Forelimb muscle (tissue), 1 donor: ENCODE results near the gene TBP. TPM values are rescaled to one million over a fixed set of nuclear protein-coding genes. Genes with fewer than 3 reads are reported as not detected.
"Not testable (repeated sequence)": the region's sequence is repeated elsewhere in the genome, so short reads cannot be mapped to it uniquely, and the experiment has no call there.

Experiments used
- DNase-seq: peaks from one replicate; pipeline ENCODE4 v3.0.0-alpha.2; 2013; ENCODE audit warnings: low read depth
- polyA plus RNA-seq: library from polyadenylated mRNA; unstranded; fragments of 120-200 nt; gene quantifications from one replicate; pipeline ENCODE4 v1.2.1, GENCODE V29; 2013; ENCODE audit not compliant: insufficient read length

The TBP gene
- polyA plus RNA-seq = 16.1 TPM

DNA sequence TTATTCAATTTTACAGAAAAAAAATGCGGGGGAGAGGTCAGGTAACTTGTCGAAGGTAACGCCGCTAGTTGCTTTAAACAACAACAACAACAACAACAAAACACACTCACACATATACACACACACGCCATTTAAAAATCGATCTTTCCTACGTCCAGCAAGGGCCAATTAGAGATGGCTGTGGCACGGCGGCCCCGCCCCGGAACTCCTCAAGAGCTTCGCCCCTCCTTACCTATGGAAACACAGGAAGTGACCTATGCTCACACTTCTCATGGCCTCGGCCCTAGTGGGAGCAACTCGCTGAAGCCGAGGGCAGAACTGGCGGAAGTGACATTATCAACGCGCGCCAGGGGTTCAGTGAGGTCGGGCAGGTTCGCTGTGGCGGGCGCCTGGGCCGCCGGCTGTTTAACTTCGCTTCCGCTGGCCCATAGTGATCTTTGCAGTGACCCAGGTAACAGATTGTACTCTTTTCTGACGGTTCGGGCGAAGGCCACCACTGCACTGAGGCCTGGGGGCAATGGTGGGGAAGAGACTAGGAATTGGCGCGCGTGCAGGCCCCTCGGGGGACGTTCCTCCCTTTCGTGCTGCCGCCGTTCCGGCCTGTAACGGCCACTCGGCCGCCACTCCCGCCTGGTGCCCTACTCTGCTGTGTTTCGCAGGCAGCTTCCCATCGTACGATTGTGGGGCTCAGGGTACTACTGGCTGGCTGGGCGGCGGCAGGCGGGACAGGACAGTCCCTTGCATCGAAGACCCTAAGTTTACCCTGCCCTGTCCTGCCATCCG is at the start of gene TBP:
TSS of gene TBP (plus strand) at position 357 of the 783 bp plus-strand sequence. CDS start 2,661 bp downstream, outside the sequence.
- DNase-seq = peak; percentile 98

DNA sequence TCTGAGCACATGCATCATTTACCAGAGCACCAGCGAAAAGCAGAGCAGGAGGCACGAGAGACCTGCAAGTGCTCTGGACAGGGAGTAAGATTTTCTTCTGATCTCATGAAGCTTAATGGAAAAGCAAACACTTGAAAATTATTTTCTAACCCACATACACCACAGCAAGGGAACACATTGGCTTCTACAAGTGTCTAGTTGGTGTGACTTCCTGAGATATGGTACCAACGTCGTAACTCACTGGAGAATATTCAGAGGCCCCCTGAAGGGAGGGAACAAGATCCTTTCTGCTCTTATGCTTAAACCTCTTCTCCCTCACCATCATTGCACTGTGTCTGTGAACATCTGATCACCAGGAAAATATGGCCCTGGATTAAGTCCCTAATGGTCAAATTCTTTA is 49.7 kb upstream of the TBP start:
- no peak for DNase-seq

GRCh38 chr6:170505306-170505705 is 48.9 kb upstream of the TBP start:
- DNase-seq = no peak

DNA sequence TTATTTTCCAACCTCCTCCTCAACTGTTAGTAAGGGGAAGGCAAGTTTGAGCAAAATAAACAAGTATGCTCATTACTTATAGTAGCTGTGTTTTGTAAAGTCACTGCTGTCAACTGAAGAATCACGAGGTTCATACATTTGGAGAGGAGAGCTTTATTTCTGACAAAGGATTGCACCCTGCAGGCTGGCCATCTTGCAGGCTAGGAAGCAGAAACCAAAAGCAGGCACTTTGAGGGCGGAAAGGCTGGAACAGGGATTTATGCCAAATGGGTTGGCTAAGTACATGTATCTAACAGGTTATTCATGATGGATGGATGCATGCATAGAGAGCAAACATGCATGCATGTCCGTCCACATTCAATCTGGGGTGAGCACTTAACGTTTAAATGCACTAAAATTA is 47.7 kb upstream of the TBP start:
- no peak for DNase-seq

GRCh38 chr6:170507728-170508127 is 46.4 kb upstream of the TBP start:
- not testable (repeated sequence) for DNase-seq

GRCh38 chr6:170508275-170508674 is 45.9 kb upstream of the TBP start:
- not testable (repeated sequence) for DNase-seq

DNA sequence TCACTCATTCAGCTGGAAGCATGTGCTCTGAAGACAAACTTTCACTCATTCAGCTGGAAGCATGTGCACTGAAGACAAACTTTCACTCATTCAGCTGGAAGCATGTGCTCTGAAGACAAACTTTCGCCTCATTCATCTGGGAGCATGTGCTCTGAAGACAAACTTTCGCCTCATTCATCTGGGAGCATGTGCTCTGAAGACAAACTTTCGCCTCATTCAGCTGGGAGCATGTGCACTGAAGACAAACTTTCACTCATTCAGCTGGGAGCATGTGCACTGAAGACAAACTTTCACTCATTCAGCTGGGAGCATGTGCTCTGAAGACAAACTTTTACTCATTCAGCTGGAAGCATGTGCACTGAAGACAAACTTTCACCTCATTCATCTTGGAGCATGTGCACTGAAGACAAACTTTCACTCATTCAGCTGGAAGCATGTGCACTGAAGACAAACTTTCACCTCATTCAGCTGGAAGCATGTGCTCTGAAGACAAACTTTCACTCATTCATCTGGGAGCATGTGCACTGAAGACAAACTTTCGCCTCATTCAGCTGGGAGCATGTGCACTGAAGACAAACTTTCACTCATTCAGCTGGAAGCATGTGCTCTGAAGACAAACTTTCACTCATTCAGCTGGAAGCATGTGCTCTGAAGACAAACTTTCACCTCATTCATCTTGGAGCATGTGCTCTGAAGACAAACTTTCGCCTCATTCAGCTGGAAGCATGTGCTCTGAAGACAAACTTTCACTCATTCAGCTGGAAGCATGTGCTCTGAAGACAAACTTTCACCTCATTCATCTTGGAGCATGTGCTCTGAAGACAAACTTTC is 45.1 kb upstream of the TBP start:
- not testable (repeated sequence) for DNase-seq

- no peak for DNase-seq
These were observed 44.5 kb upstream of the TBP start for GRCh38 chr6:170509723-170510018.

- no peak for DNase-seq
These were observed 43.5 kb upstream of the TBP start for GRCh38 chr6:170510631-170511030.

DNA sequence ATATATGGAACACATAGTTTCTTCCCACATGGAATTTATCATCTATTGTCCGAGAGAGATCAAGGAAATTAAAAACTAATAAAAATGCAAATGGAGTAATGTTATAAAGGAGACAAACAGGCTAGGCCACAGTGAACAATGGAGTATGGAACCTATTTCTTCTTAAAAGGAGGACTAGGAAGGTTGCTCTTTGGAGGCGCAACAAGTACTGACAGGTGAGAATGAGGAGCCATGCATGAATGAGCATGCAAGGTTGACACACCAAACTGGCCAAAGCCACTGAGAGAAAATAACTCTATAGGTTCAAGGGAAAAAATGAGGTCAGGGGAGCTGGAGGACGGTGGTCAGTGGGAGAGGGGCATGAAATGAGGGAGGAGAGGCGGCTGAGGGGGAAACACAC is 41.9 kb upstream of the TBP start:
- no peak for DNase-seq

GRCh38 chr6:170514908-170515307 is 39.3 kb upstream of the TBP start:
- DNase-seq = no peak

GRCh38 chr6:170516783-170517616 is 37.2 kb upstream of the TBP start:
- no peak for DNase-seq

DNA sequence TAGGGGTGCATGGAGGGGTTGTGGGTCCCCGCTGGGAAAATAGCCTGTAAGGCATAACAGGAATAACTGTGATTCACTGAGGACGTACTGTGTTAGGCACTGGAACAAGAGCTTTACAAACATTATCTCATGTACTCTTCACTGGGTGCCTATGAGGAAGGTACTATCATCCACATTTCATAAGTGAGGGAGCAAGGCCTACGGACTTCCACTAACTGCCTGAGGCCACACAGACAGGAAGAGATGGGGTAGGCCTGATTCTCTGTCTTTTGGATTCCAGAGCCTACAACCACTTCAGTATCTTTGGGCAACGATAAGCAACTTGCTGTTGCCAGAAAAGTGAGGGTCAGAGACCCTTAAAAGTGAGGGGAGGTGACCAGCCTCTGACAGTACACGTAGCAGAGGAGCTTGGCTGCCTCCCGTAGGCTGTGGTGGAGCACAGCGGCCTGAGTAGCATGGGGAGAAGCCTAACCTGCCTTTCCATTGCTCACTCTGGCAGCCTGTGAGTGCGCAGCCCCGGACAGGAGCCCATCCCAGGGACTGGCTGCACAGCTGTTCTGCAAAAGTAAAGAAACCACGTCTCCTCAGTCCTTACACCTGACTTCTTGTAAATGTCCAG is 31.5 kb upstream of the TBP start:
- no peak for DNase-seq

GRCh38 chr6:170523256-170524171 is 30.7 kb upstream of the TBP start:
- DNase-seq = no peak

GRCh38 chr6:170524172-170524502 is 30.0 kb upstream of the TBP start:
- DNase-seq = no peak

- DNase-seq = no peak
These were observed 28.4 kb upstream of the TBP start for GRCh38 chr6:170525795-170526194.

GRCh38 chr6:170527995-170528394 is 26.2 kb upstream of the TBP start:
- not testable (repeated sequence) for DNase-seq

DNA sequence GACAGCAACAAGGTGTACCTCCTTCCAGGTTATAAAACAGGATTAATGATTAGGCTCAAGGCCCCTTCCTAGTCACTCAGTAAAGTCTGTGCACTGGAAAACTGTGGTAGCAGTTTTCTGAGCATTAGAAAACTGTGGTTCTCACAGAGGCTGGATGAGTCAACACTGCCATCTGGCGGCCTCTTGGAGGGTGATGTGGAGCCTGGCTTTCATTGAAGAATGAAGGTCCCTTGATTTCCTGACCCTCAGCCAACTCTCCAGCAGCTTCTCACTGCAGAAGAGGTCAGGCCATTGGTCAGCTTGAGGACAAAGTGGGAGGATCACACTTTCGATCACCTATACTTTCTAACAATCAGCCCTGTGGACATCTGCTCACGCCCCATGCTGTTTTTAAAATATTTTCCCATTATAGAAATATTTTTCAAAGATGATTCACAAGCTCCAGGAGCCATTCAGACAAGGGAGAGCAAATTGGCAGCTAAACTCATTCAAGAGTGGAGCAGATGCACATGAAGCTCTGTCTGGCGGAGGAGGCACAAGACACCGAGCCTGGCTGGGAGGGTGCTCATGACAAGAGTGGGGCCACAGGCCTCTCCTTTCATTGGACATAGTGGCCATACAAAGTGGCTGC is 24.2 kb upstream of the TBP start:
- DNase-seq = peak; percentile 64

DNA sequence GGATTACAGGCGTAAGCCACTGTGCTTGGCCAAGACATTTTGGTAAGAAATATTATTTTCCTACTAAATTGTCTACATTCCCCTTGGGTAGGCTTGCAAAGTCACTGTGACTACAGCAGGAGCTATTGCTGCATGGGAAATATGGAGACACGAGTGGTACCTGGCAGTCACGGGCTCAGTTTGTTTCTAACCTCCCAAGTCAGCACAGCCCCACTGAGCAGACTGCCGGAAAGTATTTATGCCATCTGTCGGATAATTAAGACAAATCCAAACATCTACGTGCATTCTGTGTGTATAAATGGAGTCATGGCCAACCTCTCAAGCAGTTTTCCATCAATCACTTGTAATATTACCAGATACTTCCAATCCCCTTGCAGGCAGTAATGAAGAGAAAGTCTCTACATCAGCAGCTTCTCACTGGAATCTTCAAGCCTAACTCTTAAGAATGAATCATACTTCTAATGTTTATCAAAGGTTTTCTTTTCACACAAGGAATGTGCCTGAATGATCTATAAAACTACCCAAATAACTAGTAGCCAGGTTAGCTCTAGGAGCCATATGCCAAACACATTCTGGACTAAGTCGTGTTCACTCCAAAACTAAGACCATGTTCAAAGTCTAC is 21.2 kb upstream of the TBP start:
- no peak for DNase-seq

- DNase-seq = no peak
These were observed 20.4 kb upstream of the TBP start for GRCh38 chr6:170533792-170534191.
